ENCODE measurements around the gene SMAD7.

DNA sequence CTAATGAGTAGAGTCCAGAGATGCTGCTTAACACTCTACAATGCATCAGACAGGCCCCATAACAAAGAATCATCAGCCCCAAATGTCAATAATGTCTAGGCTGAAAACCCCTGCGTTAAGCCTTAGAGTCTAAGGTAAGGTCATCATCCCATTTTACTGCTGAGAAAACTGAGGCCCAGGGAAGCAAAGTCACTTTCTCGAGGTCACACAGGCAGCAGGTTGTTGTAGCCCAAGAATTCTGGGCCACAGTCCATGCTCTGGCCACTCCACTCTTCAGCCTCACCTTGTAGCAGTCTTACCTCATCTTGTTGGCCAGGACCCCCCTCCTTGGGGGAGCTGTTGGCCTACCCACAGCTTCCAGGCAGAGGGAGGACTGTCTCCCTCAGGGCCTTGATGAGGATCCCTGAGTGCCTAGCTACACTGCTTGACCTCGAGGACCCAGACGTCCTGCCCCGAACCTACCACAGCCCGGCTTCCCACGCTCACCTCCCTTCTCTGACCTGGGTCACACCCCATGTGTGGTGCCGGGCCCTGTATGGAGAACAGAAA lies 54.4 kb downstream of the SMAD7 start:
- TF ChIP-seq, protein P1, sequence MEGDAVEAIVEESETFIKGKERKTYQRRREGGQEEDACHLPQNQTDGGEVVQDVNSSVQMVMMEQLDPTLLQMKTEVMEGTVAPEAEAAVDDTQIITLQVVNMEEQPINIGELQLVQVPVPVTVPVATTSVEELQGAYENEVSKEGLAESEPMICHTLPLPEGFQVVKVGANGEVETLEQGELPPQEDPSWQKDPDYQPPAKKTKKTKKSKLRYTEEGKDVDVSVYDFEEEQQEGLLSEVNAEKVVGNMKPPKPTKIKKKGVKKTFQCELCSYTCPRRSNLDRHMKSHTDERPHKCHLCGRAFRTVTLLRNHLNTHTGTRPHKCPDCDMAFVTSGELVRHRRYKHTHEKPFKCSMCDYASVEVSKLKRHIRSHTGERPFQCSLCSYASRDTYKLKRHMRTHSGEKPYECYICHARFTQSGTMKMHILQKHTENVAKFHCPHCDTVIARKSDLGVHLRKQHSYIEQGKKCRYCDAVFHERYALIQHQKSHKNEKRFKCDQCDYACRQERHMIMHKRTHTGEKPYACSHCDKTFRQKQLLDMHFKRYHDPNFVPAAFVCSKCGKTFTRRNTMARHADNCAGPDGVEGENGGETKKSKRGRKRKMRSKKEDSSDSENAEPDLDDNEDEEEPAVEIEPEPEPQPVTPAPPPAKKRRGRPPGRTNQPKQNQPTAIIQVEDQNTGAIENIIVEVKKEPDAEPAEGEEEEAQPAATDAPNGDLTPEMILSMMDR (conservative IDR thresholded peaks at IDR 0.05; ENCODE audit: low read length) = no peak
- TF ChIP-seq EZH2phosphoT487 (IDR thresholded peaks at IDR 0.05; ENCODE audit: borderline replicate concordance, low read depth, low read length) = no peak

Measured in OCI-LY7 (cell line).